Measurements from ENCODE around the gene THOC3.
"Not testable (repeated sequence)": the region's sequence is repeated elsewhere in the genome, so short reads cannot be mapped to it uniquely, and the experiment has no call there.

DNA sequence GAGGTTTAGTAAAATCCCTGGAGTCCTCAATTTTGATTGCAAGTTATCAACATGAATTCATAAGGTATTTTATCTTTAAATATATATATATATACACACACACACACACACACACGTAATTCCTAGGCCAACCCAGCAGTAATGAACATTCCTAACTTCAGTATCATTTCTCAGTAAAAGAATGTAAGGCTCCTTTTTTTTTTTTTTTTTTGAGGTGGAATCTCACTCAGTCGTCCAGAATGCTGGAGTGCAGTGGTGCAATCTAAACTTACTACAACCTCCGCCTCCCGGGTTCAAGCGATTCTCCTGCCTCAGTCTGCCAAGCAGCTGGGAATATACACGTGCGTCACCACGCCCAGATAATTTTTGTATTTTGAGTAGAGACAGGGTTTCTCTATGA lies 5.8 kb downstream of the THOC3 start:
- not testable (repeated sequence) for TF ChIP-seq EZH2 (IDR thresholded peaks at IDR 0.05; ENCODE audit: borderline replicate concordance, low read depth, low read length, severe bottlenecking)
- TF ChIP-seq, protein P1, sequence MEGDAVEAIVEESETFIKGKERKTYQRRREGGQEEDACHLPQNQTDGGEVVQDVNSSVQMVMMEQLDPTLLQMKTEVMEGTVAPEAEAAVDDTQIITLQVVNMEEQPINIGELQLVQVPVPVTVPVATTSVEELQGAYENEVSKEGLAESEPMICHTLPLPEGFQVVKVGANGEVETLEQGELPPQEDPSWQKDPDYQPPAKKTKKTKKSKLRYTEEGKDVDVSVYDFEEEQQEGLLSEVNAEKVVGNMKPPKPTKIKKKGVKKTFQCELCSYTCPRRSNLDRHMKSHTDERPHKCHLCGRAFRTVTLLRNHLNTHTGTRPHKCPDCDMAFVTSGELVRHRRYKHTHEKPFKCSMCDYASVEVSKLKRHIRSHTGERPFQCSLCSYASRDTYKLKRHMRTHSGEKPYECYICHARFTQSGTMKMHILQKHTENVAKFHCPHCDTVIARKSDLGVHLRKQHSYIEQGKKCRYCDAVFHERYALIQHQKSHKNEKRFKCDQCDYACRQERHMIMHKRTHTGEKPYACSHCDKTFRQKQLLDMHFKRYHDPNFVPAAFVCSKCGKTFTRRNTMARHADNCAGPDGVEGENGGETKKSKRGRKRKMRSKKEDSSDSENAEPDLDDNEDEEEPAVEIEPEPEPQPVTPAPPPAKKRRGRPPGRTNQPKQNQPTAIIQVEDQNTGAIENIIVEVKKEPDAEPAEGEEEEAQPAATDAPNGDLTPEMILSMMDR (IDR thresholded peaks at IDR 0.05; ENCODE audit: borderline replicate concordance, extremely low read depth, low read length, poor library complexity, severe bottlenecking), result not testable (repeated sequence)
